PFSK-1 (cell line): ENCODE results near the gene ACER3.

Experiments used
- FOXP2 ChIP-seq: optimal IDR thresholded peaks from 2 replicates; pipeline ENCODE3; 2011; ENCODE audit warnings: borderline replicate concordance, control low read depth, inconsistent platforms; ENCODE audit not compliant: insufficient read depth; ENCODE audit errors: extremely low read length, extremely low read depth
- POLR2AphosphoS5 ChIP-seq: IDR thresholded peaks from 2 replicates; pipeline ENCODE4 v1.6.1; 2012; ENCODE audit warnings: low read depth, mild to moderate bottlenecking, control low read depth, low read length, moderate library complexity
- REST ChIP-seq, 2 experiments: IDR thresholded peaks; 2 replicates each; pipeline versions ENCODE4 v1.6.1 to v1.8.0; 2011 to 2012; ENCODE audit warnings: low read depth in 2 of 2, low read length in 2 of 2, control low read depth in 1 of 2, inconsistent platforms in 1 of 2, mild to moderate bottlenecking in 1 of 2, moderate library complexity in 1 of 2; ENCODE audit not compliant: insufficient read depth in 1 of 2
- SIN3A ChIP-seq: IDR thresholded peaks from 2 replicates; pipeline ENCODE4 v1.6.1; 2012; ENCODE audit warnings: mild to moderate bottlenecking, low read length, moderate library complexity, borderline replicate concordance; ENCODE audit not compliant: insufficient read depth
- TAF1 ChIP-seq: IDR thresholded peaks from 2 replicates; pipeline ENCODE4 v1.6.1; 2012; ENCODE audit warnings: low read length, control low read depth, borderline replicate concordance; ENCODE audit not compliant: insufficient read depth

ACER3 gene

GRCh38 chr11:76880314-76880713, 19.6 kb downstream of the ACER3 start:
- TF ChIP-seq SIN3A (no peak), TAF1 (no peak), REST (IDR thresholded peaks at IDR 0.05; ENCODE audit: insufficient read depth in 1 of 2, low read depth in 2 of 2, low read length in 2 of 2) (no peak), FOXP2 (no peak), POLR2AphosphoS5 (no peak)

- TF ChIP-seq SIN3A: no peak
- TF ChIP-seq POLR2AphosphoS5: no peak
- TF ChIP-seq TAF1: no peak
- TF ChIP-seq REST (IDR thresholded peaks at IDR 0.05; ENCODE audit: insufficient read depth in 1 of 2, low read depth in 2 of 2, low read length in 2 of 2): no peak
- no peak for TF ChIP-seq FOXP2
These were observed 20.2 kb downstream of the ACER3 start for GRCh38 chr11:76880956-76881355.

- TF ChIP-seq TAF1 (no peak), SIN3A (no peak), FOXP2 (no peak), REST (IDR thresholded peaks at IDR 0.05; ENCODE audit: insufficient read depth in 1 of 2, low read depth in 2 of 2, low read length in 2 of 2) (no peak), POLR2AphosphoS5 (no peak)
These were observed 24.8 kb downstream of the ACER3 start for GRCh38 chr11:76885390-76886097.

- no peak for TF ChIP-seq TAF1
- TF ChIP-seq SIN3A: no peak
- TF ChIP-seq FOXP2: no peak
- no peak for TF ChIP-seq POLR2AphosphoS5
- no peak for TF ChIP-seq REST (IDR thresholded peaks at IDR 0.05; ENCODE audit: insufficient read depth in 1 of 2, low read depth in 2 of 2, low read length in 2 of 2)
These were observed 28.3 kb downstream of the ACER3 start for GRCh38 chr11:76888989-76889388.
